ENCODE results near the gene PIGL.

GRCh38 chr17:16314189-16314588 lies 97.2 kb downstream of the PIGL start:
- TF ChIP-seq, protein P1, sequence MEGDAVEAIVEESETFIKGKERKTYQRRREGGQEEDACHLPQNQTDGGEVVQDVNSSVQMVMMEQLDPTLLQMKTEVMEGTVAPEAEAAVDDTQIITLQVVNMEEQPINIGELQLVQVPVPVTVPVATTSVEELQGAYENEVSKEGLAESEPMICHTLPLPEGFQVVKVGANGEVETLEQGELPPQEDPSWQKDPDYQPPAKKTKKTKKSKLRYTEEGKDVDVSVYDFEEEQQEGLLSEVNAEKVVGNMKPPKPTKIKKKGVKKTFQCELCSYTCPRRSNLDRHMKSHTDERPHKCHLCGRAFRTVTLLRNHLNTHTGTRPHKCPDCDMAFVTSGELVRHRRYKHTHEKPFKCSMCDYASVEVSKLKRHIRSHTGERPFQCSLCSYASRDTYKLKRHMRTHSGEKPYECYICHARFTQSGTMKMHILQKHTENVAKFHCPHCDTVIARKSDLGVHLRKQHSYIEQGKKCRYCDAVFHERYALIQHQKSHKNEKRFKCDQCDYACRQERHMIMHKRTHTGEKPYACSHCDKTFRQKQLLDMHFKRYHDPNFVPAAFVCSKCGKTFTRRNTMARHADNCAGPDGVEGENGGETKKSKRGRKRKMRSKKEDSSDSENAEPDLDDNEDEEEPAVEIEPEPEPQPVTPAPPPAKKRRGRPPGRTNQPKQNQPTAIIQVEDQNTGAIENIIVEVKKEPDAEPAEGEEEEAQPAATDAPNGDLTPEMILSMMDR (IDR thresholded peaks at IDR 0.05; ENCODE audit: low read length): no peak
- no peak for TF ChIP-seq EZH2 (IDR thresholded peaks at IDR 0.05; ENCODE audit: borderline replicate concordance, low read length)
